Cortex of kidney (tissue), 1 donor: Measurements from ENCODE around the gene EPAS1.

Experiments
- DNase-seq: peaks from one replicate; lab custom pipeline; 2025; lab: John Stamatoyannopoulos, UW

EPAS1 gene

DNA sequence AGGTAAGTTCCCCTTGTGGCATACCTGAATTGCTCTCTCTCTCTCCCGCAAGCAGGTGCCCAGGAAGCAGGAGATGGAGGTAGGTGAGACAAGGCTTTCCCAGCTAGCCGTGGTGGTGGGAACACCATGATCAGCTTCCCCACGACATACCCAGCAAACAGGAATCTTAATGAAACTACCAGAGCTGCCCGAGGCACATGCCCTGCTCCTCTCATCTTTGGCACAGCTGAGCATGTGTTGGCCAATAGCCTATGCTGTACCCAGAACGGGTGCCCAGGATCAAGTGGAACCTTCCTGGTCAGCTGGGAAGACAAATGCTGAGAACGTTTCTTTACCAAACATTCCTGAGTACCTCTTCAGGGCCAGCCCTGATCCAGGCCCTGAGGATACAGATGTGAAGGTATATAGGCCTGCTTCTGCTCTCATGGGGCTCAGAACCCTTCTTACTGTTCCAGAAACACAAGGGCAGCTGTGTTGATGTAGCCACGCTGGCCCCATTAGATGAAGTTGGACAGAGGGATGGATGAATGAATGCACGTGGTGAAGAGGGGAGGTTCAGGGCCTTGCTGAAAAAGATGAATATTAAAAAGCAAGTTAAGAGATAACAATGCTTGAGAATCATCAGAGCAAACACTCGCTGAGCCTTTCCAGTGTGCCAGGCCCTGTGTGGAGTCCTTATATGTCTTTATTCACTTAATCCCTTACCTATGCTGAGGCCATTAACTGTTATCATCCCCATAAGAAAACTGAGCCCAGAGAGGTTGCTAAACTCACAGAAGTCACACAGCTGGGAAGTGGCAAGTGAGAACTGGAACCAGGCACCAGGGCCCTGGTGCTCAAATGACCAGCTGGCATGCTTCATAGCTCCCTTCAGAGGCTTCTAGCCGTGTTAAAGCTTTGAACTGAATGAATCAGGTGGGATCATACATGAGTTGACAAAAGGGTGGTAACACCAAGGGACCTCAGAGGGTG lies 113.4 kb downstream of the EPAS1 start:
- DNase-seq = no peak

DNA sequence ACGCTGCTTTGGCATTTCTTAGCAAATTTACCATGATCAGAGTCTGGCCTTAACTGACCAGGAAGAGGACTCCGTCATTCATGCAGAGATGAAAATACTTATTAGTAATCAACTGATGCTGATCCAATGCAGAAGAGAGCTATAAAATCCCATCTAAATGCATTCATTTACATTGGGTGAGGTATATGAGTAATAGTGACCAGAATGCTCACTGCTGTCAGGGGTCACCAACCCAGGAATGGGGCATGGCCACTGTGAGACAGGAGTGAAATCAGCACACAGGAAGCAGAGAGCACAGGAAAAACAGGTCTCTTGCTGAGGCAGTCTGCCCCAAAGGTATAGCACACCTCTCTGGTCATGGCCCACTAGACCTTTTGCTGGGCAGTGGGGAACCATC lies 114.0 kb downstream of the EPAS1 start:
- DNase-seq = no peak

DNA sequence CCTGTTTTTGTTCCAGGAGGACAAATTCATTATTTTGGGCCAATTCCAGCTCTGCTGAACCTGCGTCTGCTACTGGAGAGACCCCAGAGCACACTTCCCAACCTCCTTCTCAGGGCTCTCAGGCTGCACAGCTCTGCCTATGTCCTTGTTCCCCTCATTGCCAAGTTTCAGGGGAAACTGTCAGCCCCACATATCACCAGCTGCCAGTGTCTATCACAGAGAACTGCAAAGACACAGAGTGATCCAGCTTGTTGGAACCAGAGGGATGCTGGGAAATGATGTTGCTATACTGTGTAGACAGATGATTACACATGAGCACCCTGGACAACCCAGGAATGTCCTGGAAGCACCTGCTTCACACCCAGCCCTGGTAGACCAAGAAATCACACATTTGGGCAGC lies 114.8 kb downstream of the EPAS1 start:
- DNase-seq = no peak

DNA sequence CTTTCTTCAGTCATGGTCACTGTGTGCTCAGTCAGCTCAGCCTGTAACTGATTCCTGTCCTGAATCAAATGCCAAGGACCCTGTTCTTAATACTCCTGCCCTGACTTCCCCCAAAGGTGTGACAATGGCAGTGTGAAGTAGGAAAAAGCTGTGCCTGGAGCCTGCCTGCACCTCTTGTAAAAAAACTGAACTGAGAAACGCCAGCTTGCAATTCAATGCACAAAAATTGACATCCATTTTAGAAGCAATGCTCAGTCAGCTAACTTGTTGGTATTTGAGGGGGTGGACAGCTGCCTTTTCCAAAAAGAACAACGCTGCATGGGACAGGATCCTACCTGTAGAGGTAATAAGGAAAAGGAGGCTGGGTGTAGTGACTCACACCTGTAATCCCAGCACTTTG lies 115.9 kb downstream of the EPAS1 start:
- DNase-seq = no peak

DNA sequence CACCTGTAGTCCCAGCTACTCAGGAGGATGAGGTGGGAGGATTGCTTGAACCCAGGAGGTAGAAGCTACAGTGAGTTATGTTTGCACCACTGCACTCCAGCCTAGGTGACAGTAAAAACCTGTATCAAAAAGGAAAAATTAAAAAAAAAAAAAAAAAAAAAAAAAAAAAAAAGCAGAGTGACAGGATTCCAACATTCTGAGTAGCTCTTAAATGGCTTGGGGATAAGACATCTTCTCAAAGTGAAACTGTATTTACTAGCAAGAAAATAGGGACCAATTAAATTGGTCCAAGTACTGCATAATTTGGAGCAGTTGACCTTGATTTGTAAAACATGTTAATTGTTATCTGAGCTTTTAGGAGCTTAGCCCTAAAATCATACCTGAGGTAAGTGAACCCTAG lies 116.4 kb downstream of the EPAS1 start:
- DNase-seq = no peak

DNA sequence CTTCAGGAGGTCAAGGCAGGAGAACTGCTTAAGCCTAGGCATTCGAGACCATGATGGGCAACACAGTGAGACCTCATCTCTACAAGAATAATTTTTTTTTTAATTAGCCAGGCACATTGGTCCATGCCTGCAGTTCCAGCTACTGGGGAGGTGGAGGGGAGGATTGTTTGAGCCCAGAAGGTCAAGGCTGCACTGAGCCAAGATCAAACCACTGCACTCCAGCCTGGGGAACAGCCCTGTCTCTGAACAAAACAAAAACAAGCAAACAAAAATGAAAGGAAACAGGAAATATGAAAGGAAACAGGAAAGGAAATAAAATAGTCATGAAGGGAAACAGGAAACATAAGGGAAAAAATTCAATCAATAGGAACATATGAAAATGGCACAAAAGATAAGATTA lies 117.5 kb downstream of the EPAS1 start:
- DNase-seq = no peak

DNA sequence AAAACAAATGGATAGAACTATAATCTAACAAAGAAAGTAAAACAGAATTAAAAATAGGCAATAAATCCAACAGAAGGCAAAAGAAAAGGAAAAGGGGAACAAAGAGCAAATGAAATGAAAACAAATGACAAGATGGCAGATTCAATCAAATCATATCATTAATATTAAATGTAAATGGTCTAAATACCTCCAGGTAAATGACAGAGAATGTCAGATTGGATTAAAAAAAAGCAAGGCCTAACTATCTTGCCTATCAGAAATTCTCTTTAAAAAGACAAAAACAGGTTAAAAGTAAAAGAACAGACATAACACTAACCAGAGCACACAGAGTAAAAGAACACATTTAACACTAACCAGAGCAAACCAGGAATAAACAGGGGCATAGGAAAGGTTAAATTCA lies 119.1 kb downstream of the EPAS1 start:
- no peak for DNase-seq

DNA sequence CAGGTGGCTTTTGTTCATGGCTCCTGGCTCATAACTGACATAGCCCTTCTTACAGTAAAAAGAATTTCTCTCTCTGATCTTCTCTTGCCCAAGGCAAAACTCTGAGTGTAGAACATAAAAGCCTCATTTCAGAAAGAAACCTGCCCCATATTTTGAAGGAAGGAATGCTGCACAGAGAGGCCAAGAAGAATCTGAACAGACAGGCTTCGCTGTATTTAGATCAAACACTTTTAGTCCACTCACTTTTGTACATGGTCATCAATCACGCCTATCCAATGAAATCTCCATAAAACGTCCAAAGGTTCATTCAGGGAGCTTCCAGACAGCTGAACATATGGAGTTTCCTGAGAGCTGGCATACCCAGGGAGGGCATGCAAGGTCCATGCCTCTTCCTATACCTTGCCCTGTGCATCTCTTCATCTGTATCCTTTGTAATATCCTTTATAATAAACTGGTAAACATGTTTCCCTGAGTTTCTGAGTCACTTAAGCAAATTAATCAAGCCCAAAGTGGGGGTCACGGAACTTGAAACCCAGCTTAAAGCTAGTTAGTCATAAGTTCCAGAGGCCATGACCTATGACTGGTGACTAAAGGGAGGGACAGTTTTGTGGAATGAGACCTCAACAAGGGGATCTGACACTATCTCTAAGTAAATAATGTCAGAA lies 119.7 kb downstream of the EPAS1 start:
- DNase-seq = no peak

DNA sequence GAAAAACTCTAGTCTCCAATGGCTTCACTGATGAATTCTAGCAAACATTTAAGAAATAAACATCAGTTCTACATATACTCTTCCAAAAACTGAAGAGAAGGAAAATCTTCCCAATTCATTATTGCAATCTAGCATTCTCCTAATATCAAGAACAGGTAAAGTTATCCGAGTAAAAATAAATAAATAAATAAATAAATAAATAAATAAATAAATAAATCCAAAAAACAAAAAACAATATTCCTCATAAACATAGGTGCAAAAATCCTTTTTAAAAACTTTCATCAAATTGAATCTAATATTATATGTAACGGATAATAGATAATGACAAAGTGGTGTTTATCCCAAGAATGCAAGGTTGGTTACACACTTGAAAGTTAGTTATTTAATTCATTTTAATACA lies 123.7 kb downstream of the EPAS1 start:
- no peak for DNase-seq

DNA sequence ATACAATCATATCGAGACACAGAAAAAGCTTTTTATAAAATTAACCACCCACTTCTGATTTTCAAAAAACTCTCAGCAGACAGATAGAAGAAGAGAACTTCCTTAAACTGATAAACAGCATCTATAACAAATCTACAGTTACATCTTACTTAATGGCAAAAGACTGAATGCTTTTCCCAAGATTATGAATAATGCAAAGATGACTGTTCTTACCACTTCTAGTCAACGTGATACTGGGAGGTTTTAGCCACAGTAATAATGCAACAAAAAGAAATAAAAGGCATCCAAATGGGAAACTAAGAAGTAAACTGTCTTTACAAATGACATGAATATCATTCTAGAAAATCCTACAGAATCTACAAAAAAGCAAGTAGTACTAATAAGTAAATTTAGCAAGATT lies 124.2 kb downstream of the EPAS1 start:
- DNase-seq = no peak

DNA sequence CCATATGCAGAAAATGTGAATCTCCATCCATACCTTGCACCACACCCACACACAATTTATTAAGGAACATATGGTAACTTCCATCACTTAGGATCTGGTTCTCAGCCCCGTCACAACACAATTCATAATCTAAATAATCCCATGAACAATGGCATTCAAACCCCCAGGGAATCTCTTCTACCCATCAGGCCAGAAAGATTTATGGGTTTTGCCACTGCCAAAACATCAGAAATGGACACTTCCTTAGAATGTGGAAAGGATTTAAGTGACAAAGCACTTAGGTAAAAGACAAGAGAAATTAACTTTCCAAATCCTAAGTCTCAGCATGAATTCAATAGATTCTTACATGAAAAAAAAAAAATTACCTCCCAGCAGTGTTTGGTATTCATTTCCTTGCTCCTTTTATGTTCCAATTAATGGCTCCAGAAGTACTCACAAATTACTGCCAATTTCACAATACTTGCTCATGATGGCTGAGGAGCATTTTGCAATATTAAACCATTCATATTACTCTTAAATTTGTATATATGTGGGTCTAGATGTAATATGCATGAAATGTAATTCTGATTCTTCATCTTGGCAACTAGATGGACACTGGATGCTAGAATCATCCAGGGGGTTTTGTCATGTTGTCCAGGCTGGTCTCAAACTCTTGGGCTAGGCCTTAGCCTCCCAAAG lies 125.6 kb downstream of the EPAS1 start:
- no peak for DNase-seq

DNA sequence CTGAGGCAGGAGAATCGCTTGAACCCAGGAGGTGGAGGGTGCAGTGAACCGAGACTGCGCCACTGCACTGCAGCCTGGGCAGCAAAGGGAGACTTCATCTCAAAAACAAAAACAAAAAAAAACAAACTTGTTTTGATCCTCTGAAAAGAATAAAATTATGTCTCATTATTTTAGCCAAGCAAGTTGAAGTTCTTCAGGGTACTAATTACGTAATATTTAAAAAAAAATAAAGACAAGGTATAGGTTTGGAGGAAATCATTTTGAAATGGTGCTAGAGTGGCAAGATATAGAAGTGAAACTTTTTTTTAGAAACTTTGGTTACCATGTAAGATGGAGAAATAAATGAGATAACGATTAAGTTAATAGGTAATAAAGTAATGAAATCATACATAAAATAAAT lies 127.7 kb downstream of the EPAS1 start:
- no peak for DNase-seq

DNA sequence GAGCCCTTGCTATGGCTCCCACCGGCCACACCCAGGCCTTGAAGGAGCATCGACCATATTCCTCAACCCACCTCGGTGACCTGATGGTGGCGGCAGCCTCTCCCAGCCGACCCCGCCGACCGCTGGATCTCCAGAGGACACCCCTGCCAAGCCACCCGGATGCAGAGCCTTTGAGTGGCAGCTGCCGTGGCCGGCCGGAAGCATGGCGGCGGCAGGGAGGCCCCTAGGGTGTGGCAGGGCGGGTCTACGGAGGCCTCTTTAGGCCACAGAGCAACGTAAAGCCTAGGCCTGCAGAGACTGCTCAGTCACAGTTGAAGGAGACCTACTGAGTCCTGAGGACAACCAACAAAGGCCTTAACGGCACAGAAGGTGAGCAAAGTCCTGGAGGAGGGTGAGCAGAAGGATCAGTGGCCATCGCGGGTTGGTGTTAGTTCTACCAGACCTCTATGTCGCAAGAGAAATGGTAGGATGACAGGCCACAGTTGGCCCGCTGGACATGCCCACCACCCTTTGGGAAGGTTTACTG lies 131.8 kb downstream of the EPAS1 start:
- DNase-seq = no peak

DNA sequence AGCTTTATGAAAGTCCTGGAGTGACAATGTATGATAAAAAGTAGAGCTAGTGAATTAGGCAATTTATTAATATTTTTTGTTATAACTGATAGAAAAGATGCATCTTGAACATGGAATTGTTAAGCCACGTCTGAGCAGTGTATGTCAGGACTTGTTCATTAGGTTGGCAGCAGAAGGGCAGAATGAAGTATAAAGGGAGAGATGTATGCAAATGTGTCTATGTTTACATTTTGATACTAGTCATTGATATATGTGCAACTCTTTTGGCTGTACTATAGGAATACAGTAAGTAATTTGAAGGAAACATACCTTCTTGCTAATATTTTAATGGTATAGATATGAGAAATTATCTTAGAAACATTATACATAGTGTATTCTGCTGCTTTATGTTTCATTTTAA lies 133.2 kb downstream of the EPAS1 start:
- no peak for DNase-seq

DNA sequence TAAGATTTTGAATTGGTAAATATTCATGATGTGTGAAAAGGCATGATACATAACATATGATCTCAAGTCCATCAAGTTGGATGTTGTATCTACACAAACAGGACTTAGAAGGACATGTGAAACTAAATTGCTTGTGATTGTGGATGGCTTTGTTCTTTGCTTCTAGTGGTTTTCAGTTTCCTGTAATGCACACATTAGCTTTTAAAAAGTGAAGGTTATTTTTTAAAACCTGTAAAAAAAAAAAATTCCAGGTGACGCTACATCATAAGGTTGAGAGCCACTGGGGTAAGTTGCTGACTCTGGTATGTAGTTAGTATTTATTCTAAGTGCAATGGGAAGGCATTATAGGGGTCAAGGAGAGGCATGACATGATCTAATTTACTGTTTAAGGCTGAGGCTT lies 133.8 kb downstream of the EPAS1 start:
- no peak for DNase-seq

DNA sequence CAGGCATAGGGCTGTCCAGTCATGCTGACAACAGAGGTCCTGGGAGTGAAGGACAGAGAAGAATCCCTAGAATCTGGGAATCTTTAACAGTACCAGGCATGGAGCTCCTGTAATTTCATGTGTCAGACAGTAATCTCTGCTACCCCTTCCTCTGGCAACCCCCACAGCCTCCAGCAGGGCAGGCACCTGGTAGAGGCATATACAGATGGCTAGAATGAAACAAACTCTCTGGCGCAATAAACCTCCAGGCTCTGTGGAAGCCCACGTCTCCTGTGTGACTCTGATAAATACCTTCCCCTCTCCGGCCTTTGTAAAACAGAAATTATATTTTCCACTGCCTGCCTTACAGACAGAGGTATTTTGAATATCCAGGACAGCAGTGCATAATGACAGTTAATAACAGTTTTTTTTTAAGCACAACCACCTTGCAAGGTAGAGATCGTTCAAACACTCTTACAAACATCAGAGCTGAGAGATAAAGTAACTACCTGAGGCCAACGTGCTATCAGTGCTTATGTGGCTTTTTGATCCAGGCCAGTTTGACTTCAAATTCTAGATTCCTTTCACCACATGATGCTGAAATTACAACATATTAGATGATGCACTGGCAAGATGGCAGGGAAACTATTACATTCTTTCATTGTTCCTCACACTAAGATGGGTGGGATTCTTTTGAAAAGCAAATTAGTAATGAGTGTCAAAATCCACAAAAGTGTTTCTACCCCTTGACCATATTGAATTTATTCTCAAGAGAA lies 134.5 kb downstream of the EPAS1 start:
- no peak for DNase-seq

DNA sequence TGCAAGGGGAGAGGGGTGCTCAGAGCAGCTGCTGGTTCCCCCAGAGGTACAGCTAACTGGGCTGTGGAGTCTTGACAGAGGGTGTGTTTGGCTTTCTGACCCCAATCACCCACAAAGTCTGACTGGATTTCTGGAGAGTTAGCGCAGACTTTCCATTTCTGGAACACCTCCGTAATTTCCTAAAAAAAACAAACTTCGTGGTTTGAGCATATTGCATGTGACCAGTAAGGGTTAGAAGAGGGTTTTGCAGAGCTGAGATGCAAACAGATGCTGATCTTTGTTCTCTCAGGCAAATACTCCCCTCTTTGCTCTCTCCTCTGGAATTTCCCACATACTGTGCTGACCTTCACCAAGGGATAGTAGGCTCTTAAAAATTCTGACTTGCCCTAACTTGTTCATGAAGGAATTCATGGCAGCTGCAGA lies 137.7 kb downstream of the EPAS1 start:
- no peak for DNase-seq

DNA sequence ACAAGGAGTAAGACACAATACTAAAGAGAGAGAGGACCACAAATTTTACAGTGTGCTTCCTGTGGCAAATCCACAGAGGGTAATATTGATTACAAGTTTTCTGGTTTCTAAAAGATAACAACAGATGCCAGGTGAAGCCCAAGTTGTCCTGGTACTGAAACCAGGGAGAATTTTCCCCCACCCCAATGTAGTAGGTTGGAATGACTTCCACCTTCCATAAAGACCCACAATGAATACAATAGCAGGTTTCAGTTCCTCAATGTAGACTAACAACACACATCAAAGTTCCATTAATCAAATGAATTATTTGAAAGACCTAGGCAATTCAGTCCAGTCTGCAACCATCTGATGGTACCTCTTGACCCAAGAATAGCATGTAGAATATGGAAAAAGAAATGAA lies 138.1 kb downstream of the EPAS1 start:
- no peak for DNase-seq

DNA sequence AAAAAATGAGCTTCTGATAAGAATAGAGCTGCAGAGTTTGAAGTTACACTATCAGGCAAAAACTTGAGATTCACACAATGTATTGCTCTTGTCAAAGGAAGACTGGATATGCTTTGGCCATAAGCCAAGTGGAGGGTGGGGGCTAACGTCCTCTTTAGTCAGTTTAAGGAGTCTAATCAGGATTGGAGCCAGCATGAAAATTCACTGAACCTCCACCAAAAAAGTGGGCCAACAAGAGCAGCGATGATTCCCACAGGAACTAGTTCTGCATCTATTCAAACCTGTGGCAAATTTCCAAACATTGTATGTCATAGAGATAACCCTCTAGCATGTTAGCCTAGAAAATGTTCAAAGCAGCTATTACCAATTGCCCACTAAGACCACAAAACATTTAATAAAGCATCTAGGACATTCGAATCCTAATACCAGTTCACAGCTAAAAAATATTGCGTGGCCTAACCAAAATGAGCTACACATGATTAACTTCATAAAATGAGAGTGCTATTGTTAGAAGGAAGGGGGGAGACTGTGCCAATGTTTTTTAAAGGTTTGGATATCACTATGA lies 138.7 kb downstream of the EPAS1 start:
- DNase-seq = no peak
